Urothelium cell line (cell line): ENCODE results near the gene RPL14.

Source experiments
- DNase-seq: peaks from one replicate; pipeline ENCODE4 v3.0.0; 2011; ENCODE audit warnings: low spot score, mixed read lengths
- FAIRE-seq: peaks from 2 replicates; lab custom pipeline; 2011; peaks lifted over from hg19 to GRCh38; lab: Jason Lieb, UNC

The RPL14 gene

GRCh38 chr3:40516201-40516600 is 59.1 kb downstream of the RPL14 start:
- DNase-seq = no peak
- FAIRE-seq = no peak

- FAIRE-seq (no peak), DNase-seq (no peak)
Measured at GRCh38 chr3:40518067-40518466, 60.9 kb downstream of the RPL14 start.
